Skeletal muscle cell (primary cell): ENCODE data around the gene ZDHHC18.

Experiments
- DNase-seq: peaks from one replicate; pipeline ENCODE4 v3.0.0-alpha.2; 2010; ENCODE audit warnings: low read depth
- H3K4me3 ChIP-seq: 2 replicates; pipeline ENCODE4 v1.5.1; 2011; ENCODE audit warnings: low read depth, mild to moderate bottlenecking, control low read depth, low read length, moderate library complexity

Gene ZDHHC18

DNA sequence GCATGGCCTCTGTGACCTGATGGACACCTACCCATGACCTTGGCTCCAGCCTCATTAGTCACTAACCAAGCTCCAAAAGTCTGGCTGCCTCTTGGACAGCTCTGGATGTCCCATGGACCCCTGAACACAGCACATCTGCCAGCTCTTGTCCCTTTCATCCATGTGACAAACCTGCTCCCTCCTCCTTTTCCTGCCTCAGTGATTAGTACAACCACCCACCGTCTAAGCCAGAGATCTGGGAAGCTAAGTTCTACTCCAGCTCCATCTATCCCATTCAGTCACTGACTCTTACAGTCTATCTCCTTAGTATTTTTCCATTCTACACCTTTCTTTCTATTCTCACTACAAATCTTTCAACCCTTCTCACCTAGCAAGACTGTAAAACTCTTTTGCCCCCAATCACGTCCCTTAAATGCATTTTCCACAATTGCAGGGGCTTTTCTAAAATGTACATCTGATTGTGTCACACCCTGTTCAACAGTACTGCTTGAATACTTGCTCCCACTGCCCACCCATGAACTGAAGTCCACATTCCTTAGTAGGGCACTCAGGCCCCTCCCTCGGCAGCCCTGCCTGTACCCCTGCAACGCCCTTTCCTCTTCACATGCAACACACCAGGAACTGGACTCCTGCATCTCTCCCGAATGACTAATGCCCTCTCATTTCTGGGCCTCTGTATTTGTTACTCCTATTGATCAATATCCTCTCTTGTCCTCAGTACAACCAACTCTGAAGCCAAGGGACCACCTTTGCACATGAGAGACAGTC lies 56.4 kb downstream of the ZDHHC18 start:
- H3K4me3 ChIP-seq = no peak overlapping the region
- DNase-seq = no peak

GRCh38 chr1:26887125-26887524 lies 60.6 kb downstream of the ZDHHC18 start:
- no peak for DNase-seq
- H3K4me3 ChIP-seq = no peak overlapping the region

DNA sequence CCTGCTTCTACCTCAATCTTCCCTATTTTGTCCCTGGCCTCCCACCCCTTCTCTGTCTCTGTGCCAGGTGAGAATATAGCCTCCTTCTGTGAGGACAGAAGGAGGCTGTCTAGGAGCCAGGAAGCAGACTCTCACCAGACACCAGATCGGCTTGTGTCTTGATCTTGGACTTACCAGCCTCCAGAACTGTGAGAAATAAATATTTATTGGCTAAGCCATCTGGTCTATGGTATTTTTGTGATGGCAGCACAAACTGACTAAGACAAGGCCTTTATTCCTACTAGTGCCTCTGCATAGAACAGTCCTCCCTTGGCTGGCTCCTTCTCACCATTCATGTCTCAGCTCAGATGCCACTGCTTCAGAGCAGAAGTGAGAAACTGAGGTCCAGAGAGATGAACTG lies 61.7 kb downstream of the ZDHHC18 start:
- no peak overlapping the region for H3K4me3 ChIP-seq
- no peak for DNase-seq

DNA sequence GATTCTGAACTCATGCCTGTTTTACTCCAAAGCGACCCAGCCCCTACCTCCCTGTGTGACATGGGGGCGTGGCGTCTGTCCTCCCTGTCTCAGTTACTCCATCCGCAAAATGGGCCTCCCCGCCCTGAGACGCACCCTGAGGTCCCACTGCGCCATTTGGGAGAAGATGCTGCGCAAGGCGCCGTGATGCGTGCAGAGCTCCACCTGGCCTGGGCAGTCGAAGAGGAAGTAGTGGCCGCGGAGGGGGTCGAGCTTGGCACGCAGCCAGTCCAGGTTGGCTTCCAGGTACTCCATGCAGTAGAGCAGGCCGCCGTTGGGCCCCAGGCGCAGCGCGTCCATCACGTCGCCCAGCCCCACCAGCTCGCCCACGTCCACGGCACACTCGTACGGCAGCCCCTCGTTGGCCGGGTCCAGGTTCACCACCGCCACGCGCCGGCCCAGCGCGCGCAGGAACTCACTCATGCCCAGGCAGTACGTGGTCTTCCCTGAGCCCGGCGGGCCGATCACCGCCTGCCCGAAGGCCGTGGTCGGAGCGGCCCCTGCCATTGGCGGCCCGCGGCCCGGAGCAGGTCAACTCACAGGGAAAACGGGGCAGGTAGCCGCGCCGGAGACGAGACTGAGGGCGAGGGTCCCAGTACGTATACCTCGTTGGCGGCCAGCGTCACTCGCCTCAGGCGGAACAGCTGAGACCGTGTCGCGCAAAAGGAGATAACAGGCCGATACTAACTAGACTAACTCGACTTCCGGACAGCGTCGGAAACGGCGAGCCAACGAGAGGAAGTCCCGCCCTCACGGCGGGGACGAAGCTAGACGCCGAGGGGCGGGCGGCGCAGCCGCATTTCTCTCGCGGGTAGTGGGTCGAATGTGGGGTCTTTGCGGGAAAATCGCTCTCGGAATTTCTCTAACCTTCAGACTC lies 63.3 kb downstream of the ZDHHC18 start, which contains the start of gene GPN2:
Gene GPN2, minus strand, starts transcription at position 733 of the 916 bp plus-strand sequence. Its CDS starts 187 bp downstream, at position 546.
- H3K4me3 ChIP-seq = peak within 1 kb of the TSS; percentile 94

DNA sequence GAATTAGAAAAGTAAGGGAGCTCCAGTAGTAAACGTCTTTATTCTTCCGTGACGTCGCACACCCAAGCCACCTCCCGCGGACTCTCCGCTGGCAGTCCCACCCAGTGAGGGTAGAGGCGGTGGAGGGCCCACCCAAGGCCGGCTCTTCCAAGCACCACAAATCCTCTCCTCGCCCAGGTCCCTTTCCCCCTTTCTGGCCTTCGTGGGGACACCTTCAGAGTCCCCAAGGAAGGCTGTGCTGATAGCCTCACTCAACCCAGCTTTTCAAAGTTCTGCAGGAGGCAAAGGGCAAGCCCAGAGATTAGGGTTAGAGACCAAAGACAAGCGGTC lies 63.9 kb downstream of the ZDHHC18 start:
- no peak for DNase-seq
- peak overlapping the region; percentile 94 for H3K4me3 ChIP-seq

More for the DNA sequence above, 63.3 kb downstream of the ZDHHC18 start, which contains the start of gene GPN2:
- peak; percentile 34 for DNase-seq

GRCh38 chr1:26894263-26894662 lies 67.8 kb downstream of the ZDHHC18 start:
- H3K4me3 ChIP-seq = no peak overlapping the region
- no peak for DNase-seq

- no peak for DNase-seq
Measured at GRCh38 chr1:26897351-26897750, 70.9 kb downstream of the ZDHHC18 start.

DNA sequence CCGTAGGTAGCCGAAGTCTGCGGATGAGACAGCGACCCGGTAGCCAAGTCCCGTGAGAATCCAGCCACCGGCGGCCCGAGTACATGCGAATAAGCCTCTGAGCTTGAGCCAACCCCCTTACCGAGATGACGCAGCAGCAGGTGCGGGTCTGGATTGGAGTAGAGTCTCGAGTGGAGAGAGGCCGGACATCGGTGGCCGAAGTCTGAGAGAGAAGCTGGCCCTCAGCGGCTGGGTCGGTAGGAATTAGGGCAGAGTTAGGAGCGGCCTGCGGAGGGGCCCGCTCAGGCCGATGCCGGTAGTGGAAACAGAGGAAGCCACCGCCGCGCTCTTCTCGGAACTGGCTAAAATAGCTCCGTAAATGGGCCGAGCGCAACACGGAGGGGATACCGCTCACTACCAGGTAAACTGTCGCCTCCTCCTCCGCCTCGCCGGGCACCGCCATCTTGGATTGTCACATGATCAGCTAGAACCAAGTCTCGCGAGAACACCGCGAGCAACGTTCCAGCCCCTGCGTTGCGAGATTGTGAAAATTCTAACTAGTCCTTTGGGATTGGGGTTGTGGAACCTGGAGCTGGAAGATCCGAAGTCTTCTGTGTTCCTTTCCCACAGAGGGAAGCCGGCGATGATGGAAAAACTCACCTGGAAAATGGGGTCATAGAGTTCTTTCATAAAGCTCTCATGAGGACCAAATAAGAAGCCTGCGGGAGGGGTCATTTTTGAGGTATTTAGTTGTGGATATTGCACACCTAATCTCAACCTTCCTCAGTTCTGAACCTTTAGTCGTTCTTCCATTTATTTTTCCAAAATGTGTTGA lies 73.7 kb downstream of the ZDHHC18 start, which contains the start of gene GPATCH3:
Gene GPATCH3, minus strand, starts transcription at position 467 of the 814 bp plus-strand sequence. Its CDS starts 25 bp downstream, at position 442.
- DNase-seq = peak; percentile 79
- peak within 1 kb of the TSS; percentile 87 for H3K4me3 ChIP-seq

More at GRCh38 chr1:26897351-26897750, 70.9 kb downstream of the ZDHHC18 start:
- H3K4me3 ChIP-seq = no peak overlapping the region

DNA sequence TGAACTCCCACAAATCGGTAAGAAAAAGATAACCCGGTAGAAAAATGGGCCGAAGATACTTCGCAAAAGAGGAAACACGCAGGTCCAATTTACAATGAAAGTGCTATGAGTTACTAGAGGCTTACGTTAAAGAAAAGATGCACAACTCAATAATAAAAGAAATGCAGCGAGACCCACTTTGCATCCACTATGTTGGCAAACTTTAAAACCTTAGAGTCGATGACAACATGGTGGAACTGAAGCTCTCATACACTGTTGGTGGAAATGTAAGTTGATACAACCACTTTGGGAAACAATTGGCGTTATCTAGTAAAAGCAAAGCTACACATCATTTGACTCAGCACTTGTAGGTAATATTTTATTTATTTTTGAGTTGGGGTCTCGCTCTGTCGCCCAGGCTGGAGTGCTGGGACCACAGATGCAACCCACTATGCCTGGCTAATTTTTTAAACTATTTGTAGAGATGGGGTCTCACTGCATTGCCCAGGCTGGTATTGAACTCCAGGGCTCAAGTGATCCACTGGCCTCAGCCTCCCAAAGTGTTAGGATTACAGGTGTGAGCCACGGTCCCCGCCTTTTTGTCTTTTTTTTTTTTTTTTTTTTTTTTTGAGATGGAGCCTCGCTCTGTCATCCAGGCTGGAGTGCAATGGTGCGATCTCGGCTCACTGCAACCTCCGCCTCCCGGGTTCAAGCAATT lies 74.5 kb downstream of the ZDHHC18 start:
- peak overlapping the region; percentile 87 for H3K4me3 ChIP-seq
- DNase-seq = no peak
